Ovary (tissue), 3 donors: Measurements from ENCODE around the gene COL23A1.

Experiments used
- EP300 ChIP-seq: sonication (generic); formaldehyde crosslinking; IDR thresholded peaks from one replicate; pipeline ENCODE4 v1.6.1; 2017; ENCODE audit warnings: antibody characterized with exemption
- POLR2A ChIP-seq: fragments of 450-650 bp; IDR thresholded peaks from one replicate; pipeline ENCODE4 v1.6.1; 2017; ENCODE audit warnings: antibody characterized with exemption, mild to moderate bottlenecking, moderate library complexity
- TF ChIP-seq, protein P1 (sequence below), 3 donors: fragments of 450-650 bp in 2 of 3; fragments of 200-600 bp in 1 of 3; IDR thresholded peaks; one replicate each; pipeline versions ENCODE4 v1.5.1 to v1.8.0; 2016 to 2022; ENCODE audit warnings: antibody characterized with exemption in 3 of 3, mild to moderate bottlenecking in 1 of 3
- donor health status: DM: no; HTN: no; CAD: no.

DNA sequence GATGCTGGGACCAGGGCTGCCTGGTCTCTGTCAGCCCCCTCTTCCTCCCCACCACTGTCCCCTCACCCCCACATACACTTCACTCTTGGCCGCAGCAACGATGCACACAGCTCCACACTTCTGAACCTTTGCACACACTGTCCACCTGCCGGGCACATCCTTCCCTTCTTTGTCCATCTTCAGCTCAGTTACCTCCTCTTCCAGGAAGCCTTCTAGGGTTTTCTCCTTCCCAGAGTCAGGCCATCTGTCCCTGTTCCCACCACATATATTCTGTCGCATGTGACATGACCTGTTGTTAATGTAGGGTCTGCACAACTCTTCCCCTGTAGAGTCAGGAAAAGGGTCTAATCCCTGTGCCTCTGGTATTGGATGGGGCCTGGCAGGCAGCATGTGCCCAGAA, 319.0 kb downstream of the COL23A1 start:
- TF ChIP-seq, protein P1, sequence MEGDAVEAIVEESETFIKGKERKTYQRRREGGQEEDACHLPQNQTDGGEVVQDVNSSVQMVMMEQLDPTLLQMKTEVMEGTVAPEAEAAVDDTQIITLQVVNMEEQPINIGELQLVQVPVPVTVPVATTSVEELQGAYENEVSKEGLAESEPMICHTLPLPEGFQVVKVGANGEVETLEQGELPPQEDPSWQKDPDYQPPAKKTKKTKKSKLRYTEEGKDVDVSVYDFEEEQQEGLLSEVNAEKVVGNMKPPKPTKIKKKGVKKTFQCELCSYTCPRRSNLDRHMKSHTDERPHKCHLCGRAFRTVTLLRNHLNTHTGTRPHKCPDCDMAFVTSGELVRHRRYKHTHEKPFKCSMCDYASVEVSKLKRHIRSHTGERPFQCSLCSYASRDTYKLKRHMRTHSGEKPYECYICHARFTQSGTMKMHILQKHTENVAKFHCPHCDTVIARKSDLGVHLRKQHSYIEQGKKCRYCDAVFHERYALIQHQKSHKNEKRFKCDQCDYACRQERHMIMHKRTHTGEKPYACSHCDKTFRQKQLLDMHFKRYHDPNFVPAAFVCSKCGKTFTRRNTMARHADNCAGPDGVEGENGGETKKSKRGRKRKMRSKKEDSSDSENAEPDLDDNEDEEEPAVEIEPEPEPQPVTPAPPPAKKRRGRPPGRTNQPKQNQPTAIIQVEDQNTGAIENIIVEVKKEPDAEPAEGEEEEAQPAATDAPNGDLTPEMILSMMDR (IDR thresholded peaks at IDR 0.05): no peak
- no peak for TF ChIP-seq POLR2A
- no peak for TF ChIP-seq EP300
